Brain pericyte (primary cell): Measurements from ENCODE around the gene ARHGAP32.
"Not testable (repeated sequence)": the region's sequence is repeated elsewhere in the genome, so short reads cannot be mapped to it uniquely, and the experiment has no call there.

Experiments used
- DNase-seq: peaks from one replicate; pipeline ENCODE4 v3.0.0-alpha.2; 2012; ENCODE audit warnings: low read depth, low spot score

ARHGAP32 gene

GRCh38 chr11:129034001-129034400 lies 158.1 kb downstream of the ARHGAP32 start:
- DNase-seq, result no peak

DNA sequence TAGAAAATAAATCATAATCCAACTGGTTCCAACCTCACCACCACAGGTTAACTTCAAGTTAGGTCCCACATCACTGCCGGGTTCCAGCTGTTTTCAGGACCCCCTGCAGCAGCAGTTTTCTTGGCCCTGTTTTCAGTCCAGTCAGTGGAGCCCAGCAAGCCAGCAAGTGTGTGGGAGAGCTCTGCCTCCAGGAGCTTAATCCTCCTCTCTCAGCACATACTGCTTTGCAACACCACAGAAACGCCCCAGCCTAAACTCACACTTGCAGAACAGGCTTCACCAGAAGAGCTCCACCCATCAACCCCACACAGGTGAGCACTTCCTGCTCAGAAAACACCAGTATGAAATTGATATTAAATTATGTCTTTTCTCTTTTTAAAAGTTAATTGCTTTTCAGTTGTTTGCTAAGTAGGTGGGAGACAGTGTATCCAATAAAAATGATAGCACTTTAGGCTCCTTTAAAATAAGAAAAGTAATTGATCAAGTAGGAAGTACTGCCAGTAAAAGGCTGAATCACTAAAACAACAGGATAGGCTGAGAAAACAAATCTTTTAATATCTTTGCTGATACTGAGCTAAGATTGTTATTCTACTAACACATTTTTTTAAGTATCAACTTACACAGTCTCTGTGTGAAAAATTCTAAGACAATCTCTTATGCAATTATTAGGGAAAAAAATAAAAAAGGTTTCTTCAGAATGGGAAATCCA lies 168.0 kb downstream of the ARHGAP32 start:
- DNase-seq, result peak; percentile 44

- no peak for DNase-seq
Measured at GRCh38 chr11:129021295-129021694, 170.8 kb downstream of the ARHGAP32 start.

GRCh38 chr11:129018991-129019390 lies 173.1 kb downstream of the ARHGAP32 start:
- DNase-seq, result no peak

DNA sequence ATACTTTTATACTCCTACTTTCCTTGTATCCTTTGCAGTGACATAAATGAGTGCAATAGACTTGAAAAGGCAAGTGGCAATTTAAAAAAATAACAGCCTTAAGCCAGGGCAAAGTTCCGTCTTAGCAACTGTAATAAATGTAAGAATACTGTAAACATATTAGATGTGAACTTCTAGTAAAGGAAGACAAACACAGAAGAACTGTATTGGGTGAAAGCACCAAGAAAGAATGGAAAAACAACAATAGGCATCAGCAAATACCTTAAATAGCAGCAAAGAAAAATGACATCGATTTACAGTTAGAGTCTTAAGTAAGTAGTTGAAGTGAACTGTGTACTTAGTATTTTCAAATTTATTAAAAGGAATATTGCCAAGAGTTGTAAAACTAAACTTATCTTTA lies 174.0 kb downstream of the ARHGAP32 start:
- no peak for DNase-seq

DNA sequence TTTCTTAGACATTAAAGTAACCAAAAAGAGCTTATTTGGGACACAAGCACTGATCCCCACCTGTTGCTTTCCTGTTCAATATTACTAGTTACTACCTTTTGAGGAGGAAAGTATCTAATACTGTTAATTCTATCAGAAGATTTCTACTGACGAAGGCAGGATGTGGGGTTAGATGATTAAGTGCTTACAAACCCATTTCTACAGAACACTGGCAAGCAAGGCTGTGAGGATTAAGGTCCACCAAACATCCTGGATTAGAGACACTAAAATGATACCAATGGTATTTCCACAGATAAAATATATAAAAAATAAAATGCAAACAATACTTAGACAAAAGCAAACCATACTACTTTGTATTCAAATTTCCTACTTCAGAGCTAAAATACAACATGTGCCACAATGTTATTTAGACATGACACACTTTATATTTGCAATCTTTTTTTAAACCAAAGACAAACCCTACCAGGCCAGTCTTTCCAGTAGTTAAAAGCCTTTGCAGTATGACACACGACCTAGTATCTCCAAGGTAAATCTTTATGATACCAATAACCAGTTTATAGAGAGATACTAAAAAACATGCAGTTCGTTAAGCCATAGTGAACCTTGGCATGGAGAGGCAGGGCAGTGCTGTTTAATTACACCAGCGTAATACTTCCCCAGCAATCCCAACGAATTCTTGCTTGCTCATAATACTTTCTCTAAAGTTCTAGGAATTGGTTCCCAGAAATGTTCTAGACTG lies 178.2 kb downstream of the ARHGAP32 start:
- no peak for DNase-seq

DNA sequence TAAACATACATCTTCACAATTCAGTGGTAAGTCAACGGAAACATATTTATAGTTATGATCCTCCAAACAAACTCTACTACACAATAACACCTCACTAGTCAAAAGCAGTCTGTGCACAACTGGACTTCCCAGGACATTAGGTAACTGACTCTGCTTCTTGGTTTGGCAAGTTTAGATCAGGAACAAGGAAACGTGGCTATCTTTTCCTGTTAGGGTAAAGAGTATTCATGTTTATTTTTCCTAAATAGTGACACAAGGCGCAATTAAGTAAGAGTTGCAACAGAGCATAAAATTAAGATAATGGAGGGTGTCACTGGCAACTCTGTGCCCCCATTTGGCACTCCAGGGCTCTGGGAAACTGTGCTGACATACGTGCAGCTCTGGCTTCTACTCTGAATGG lies 179.2 kb downstream of the ARHGAP32 start:
- no peak for DNase-seq

DNA sequence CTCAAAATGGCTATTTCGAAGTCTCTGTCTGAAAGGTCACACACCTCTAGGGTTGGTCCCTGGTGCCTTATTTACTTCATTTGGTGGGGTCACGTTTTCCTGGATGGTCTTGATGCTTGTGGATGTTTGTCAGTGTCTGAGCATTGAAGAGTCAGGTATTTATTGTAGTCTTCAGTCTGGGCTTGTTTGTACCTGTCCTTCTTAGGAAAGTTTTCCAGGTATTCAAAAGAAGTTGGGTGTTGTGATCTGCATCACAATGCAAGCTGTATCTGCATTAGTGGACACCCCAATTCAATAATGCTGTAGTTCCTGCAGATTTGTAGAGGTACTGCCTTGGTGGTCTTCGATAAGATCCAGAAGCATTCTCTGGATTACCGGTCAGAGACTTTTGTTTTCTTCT lies 186.0 kb downstream of the ARHGAP32 start:
- DNase-seq, result no peak

- not testable (repeated sequence) for DNase-seq
Measured at GRCh38 chr11:128999165-128999564, 193.0 kb downstream of the ARHGAP32 start.

- no peak for DNase-seq
Measured at GRCh38 chr11:128988242-128988970, 203.7 kb downstream of the ARHGAP32 start.

- no peak for DNase-seq
Measured at GRCh38 chr11:128985880-128986279, 206.2 kb downstream of the ARHGAP32 start.

DNA sequence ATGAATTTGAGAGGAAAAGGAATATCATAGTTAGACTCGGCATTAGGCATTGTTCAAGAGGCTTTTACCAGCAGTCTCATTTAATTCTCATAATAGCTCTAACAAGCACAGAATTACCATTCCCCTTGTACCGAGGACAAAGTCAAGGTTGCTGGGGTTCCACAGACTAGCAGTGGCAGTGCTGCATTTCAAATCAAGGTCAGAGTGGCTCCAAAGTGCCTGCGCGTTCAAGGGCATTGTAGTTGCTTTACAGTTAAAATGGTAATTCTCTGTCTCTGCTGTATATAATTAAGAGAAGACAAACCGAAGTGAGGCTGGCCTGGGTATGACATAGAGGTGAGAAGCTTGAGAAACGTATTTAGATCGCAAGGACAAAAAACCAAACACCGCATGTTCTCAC lies 209.1 kb downstream of the ARHGAP32 start:
- DNase-seq, result no peak

- no peak for DNase-seq
Measured at GRCh38 chr11:128981254-128981653, 210.9 kb downstream of the ARHGAP32 start.

GRCh38 chr11:128970598-128971190 lies 221.4 kb downstream of the ARHGAP32 start:
- no peak for DNase-seq

DNA sequence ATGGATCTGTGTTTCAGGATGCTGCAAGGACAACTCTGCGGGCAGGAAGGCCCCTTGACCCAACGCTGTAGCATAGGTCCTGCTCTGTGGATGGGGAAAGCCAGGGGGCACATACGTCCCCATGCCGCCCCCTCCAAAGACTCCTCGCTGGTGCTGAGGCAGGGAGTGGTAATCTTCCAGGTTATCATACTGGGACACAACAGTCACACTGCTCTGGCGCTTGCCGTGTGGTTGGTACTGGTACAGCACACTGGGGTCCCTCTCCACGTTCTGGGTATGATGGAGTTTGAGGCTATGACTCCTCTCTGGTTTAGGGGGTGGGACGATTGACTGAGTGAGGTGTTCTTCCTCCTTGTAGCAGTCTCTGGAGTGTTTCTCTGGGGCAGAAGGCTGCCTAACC lies 223.2 kb downstream of the ARHGAP32 start:
- DNase-seq, result no peak

DNA sequence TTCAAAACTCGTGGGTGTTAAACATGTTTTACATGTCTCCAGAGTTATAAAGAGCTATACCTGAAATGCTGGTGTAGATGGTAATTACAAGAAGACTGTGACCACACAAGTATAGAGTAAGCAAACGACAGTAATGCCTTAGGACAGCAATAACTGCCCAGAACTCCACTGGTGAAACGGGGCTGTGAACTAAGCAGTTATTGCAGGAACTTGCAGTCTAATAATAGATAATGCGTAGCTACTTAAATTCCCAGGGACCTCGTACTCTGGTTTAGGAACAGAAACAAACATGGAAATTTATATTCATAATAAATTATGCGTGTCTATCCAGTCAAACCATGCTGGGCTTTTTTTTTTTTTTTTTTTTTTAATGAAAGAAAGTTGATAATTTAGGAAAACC lies 224.5 kb downstream of the ARHGAP32 start:
- no peak for DNase-seq

DNA sequence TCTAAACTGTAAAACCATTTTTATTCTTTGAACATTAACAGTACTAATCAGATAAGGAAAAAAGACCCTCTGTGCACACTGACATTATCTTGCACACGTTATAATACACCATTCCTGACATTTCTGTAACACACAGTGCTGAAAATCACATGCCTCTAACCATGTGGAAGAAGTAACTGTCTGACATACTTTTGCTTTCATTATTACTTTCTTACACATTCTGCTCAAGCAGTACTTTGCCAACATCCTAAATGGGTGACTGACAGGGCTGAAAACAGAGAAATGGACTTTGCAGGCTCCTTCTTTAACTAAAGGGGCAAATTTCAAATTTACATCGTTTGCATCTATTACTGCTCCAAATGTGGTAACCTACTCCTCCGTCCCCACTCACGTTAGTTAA lies 226.6 kb downstream of the ARHGAP32 start:
- DNase-seq, result no peak

- no peak for DNase-seq
Measured at GRCh38 chr11:128964463-128964930, 227.6 kb downstream of the ARHGAP32 start.

DNA sequence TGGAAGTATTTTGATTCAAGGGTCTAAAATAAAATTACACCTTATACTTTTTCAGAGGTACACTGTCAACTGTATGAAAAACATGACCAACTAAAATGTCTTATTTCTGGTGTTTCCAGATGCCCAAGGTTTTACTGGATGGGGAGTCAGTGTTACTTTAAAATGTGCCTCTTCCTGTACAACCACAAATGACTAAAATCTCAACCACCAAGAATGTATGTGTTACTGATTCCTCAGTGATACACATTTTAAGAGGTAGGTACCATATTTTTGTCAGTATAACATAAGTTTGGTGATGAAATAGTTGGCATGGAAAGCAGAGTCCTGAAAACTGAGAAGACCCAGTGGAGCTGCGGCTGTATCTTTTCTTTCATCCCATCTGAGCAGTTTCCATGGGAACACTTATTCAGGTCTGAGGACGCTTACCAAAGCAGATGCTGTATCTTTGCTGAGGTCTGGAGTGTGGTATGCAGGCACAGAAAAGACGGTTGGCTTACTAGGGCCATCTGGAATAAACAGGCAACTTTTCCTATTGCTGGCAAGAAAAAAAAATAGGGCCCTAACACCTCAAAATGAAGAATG lies 228.3 kb downstream of the ARHGAP32 start:
- no peak for DNase-seq

DNA sequence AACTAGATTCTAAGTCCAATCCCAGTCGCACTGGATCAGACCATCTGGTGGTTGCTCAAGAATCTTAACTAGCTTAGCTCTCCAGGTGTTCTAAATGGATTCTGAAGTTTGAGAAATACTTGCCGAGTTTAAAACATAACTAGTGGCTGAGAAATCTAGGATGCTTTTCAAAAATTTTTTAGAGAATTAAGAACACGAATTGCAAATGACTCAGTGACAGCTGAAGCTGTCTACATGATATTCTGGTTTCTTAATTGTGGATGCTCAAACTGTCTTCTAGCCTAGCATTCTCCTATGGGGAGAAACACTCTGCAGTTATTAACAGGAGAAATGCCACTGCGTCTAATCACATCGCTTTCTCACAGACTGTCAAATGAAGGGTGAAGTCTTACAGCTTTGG lies 229.2 kb downstream of the ARHGAP32 start:
- DNase-seq, result no peak

DNA sequence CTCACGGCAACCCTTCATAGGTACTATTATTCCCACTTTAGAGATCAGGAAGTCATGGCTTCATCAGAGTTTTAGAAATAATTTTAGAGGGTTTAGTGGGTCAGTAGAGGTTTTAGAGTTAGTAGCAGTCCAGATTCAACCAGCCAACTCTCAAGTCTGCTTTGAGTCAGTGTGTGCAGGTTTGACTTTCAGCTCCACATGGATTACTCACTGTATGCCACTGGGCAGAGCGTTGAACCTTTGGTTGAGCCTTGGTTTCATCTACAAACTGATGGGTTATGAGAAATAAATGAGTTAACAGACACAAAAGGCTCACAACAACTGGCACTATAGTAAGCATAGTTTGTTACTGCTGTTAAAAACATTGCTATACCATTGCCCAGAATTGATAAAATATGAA lies 230.5 kb downstream of the ARHGAP32 start:
- no peak for DNase-seq

- DNase-seq, result no peak
Measured at GRCh38 chr11:128957202-128957482, 235.0 kb downstream of the ARHGAP32 start.
